GM19324 (cell line): Measurements from ENCODE around the gene NR2F1-AS1.

Experiments used
- ATAC-seq: cut with Tn5 transposase; IDR thresholded peaks from one replicate; pipeline ENCODE4 v1.9.1; 2021; ENCODE audit warnings: mild to moderate bottlenecking, moderate library complexity; ENCODE audit not compliant: unreplicated experiment, low FRiP score

NR2F1-AS1 gene

DNA sequence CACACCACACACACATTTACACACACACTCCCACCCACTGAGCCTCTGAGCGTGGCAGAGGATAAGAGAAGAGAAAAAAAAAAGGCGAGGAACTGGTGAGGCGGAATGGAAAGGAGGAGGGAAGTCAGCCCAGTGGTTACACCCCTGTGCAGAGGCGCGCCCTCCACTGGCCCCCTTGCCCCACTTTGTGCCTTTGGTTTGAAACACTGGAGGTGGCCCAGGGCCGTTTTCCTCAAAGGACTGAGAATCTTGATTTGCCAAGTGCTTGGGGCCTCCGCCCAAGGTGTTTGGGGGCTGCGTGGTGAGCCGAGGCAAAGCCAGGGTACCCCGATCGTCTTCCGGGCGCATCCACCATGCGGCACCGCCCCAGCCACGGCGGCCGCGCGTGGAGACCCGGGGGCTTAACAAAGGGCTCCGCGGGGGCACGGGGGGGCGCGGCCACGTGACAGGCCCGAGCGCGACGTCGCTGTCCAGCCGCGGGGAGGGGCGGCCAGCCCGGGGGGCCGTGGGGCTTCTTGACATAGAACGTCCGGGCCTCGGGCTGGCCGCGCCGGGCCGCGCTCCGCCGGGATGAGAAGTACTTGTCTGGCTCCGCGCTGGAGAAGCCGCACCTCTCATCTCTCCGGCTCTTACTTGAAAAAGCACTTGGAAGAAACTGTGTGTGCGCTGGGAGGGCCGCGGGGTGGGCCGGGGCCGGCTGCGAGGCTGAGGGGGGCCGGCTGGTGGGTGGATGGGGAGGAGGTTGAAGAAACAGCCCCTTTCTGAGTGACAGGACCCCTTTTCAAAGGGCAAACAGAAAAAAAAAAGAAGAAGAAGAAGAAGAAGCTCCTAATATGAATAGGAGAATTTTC, 23.0 kb upstream of the NR2F1-AS1 start:
- no peak for ATAC-seq

DNA sequence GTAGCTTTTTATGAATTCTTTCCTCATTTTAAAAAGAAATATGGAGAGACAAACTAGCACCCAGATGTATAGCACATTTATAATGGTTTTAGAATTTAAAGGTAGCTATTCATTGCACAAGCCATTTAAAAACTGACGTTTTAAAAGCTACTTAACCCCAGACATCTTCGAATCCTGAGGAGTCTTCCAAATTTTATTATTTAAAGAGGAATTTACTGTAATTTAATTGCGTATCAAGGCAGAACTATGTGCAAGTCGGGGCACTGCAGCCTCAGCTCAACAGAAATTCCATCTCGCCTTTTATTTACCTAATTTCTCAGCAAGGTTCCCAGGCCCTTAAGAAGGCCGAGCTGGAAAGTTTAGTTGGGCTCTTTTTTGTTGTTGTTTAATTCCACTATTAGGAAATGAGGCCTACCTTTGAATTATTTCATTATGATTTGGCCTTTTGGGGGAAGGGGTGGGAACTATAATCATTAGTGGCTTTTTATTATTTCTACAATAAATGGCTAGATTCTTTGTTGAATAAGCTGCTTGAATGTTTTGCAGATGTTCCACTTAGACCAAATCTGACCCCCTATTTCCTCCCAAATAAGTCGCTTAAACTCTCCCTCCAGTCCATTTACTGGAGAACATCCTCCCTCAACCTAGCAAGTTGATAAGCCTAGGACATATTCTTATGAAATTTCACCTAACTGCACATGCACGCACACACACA, 22.2 kb upstream of the NR2F1-AS1 start:
- no peak for ATAC-seq

DNA sequence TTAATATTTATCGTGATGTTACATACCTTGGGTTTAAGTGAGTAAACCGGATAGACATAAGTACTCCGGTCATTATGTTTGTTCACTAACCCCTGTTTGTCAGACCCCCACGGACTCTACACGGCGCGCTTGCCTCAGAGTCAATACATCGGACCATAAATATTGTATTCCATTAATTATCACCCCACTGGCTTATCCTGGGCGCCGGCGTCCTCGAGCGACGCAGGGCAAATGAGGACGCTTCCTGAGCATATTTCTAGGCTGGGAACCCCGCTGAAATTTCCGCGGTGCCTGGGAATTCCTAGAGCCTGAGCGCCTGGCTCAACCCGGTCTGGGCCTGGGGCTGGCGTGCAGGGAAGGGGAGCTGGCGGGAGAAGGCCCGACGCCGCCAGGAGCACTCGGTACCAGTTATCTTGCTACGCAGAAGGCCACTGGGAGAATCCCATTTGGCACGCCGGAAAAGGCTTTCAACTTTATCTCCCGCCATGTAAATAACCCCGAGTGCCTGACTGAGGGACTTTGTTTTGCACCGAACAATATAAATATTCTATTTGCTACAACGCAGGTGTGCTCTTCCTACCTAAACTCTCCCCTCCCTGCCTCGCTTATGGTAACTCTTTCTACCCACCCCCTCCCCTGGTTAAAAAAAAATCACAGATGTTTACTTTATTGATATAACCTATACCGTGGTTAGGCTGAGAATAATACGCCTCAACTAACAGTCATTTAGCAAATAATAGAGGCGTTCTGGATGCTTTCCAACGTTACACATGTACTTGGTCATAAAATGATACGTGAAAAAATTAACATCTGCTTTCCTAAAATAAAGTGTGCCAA, 21.4 kb upstream of the NR2F1-AS1 start:
- ATAC-seq, result no peak

DNA sequence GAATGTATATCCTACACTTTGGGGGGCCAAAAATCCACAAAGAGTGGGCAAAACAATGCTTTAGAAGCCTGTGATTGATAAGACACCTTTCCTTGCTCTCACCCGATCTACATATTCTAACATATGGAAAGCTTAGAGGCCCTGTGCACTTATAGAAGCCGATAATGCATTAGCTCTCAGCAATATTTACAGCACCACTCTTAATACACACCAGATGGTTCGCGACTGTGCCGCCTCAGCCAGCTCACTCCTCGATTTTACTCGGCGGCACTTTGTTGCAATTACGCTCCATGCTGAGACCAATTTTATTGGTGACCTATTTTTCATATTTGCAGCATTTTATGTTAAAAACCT, 20.8 kb upstream of the NR2F1-AS1 start:
- ATAC-seq, result no peak

DNA sequence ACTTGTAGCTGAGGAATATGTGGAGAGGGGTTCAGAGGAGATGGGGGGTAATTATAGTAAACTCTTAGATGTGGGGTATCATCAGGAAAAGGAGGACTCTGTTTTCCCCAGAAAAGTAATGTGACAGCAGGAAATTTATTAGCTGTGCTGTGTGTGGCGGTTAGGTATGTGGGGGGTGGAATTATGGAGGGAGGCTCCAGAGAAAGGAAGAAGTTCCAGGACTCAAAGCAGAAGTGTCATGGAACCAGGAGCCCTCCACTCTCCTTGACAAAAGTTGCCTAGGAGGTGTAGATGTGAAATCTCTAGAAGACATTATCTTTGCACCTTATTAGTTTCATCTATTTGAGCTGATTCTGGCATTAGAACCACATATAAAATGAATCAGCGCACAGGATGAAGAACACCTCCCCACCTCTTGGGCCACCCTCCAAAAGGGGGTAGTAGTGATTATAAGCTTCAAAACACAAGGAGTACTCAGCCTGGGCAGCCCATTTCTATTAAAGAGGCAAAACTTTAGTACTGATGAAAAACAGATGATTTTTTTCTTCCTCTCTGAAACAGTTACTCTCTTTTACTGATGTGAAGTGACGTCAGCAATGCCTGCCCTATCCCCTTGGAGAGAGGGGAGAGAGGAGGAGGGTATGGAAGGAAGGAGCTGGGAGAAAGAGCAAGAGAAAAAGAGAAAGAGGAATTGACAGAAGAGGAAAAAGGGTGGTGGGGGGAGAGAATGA, 20.2 kb upstream of the NR2F1-AS1 start:
- no peak for ATAC-seq

DNA sequence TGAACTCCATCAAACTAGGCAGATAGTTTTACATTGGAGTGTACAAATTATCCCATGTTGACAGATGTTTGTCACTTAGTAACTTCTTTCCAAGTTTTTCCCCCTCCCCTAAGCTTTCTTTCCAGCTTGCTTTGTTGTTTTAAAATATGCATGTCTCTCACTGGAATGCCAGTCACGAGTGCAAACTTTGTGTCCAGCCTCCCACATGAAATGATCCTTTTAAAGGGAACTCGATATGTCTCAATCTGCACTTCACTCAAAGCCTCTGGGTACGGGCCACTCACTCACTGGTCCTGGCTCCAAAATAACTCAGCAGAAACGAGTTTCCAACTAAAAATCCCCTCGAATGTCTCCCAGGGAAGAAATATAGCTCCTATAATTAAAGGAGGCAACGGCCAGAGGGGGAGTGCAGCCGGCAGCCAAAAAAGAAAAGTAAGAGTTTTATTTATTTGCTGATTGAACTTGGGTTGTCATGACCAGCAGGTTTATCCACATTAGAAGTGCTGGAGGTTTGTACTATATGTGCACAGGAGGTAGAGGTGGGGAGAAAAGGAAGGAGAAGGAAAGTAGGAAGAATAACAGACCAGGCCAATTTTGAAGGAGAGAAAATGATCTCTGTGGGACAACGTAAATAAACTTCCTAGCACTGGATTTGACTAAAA, 19.5 kb upstream of the NR2F1-AS1 start:
- no peak for ATAC-seq

DNA sequence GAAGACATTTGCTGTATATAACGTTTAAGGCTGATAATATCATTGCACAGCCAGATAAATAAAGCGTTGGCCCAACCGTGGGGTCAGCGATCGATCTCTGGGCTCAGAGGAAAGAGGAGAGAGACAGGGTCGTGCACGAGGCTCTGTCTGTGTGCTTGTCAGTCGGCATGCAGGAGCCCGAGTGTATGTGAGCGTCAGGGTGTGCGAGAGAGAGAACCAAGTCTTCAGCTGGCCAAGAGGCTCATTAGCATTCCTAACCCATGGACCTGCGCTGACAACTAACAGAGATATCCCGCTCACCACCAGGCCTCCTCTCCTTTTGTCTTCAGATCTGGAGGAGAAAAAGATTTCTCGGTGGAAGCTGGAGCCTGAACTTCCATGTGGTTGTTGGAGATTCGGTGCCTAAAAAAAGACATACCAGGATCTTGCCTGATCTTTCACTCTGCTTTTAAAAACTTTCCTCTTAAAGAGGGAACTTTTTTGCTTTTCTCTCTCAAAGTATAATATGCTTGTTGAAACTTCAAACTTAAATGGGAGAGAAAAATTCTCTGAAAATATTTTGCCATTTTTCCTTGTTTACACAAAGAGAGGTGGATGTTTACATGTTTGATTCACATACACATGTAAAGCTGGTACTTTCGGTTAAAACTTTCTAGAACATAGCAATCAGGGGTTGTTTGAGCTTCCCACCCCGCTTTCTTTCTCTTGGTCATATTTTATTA, 18.5 kb upstream of the NR2F1-AS1 start:
- ATAC-seq, result no peak

DNA sequence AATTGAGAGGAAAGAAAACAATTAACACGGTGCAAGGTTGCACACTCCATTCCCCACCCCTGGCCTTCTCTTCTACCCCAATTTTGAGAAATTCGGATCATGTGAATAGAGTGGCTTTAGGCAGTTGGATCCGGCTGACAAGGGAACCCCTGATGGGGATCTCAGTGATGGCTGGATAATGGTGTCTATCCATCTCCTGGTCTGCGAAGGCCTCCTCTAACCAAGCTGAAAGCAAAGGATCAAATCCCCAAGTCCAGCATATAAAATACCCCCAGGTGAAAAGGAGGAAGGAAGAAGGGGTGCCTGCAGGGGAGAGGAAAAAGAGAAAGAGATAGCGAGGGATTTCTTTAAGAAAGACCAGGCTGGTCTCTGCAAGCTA, 18.0 kb upstream of the NR2F1-AS1 start:
- ATAC-seq, result no peak

DNA sequence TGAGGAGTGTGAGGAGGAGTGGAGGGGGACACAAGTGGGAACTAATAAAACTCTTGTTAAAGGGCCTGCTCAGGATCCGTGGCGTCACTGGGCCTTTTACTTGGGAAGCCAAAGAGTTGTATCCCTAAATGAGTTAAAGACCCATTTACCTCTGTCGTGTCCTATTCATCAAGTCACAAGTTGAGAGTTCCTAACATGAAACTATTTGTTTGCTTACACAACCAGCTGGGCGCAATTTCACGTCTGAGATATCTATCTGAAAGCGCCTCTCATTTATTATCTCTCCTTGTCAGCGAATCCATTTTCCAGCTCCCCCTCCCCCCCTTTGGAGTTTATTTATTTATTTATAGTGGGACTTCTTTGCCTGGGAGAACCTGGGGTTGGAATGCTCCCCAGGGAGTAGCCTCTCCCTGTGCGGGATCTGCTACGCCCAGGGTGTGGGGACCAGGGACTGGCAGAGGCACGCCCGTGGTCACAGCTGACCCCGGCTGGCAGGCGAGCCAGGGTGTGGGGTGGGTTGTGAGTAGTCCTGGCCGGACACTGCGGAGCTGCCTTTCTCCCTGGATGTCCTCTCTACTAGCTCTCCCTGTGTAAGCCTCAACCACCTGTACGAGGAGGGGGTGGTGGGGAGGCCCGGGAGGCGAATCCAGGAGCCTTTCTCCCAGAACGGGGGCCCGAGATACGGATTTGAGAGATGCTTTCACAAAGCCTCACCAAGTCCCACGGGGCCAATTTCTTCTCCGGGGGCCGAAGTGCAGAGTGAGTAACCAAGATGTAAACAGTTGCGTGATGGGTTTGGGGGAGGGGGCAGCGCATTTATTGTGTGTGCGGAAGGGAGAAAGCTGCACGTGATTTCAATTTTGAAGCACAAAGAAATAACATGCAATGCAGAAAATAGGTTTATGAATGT, 17.3 kb upstream of the NR2F1-AS1 start:
- no peak for ATAC-seq

DNA sequence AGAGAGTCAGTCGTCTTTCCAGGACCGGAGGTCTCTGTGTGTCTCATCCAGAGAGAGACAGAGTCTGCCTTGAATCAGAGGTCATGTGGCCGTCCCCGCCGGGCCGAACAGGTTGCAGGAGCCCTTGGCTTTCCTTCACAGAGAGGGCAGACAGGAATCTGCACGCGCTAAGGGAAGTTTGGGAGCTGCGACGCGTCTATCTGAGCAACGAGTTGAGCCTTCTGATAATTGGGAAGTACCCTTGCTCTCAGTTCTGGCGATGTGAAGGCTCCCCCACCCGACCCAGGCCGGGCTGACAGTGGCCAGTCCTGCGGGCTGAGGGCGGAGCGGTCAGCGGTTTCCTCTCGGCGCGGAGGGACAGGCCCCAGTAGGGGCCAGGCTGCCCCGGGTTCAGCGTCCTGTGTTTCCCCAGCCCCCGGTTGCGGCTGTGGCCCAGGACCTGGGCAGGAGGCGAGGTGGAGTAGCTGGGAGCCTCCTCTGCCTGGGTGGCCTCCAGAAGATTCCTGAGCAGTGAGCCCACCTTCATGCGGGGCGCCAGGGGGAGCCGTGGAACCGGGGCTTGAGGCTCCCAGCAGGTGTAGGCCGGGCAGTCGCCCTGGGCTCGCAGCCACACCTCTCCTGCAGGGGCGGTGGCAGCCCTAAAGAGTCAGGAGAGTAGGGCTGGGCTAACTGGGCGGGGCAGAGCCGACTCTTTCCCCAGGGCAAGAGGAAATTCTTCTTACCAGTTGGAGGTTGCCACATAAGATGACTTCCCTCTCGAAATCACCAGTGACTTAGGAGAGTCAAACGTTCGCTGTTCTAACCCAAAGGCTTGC, 15.9 kb upstream of the NR2F1-AS1 start:
- ATAC-seq, result no peak

DNA sequence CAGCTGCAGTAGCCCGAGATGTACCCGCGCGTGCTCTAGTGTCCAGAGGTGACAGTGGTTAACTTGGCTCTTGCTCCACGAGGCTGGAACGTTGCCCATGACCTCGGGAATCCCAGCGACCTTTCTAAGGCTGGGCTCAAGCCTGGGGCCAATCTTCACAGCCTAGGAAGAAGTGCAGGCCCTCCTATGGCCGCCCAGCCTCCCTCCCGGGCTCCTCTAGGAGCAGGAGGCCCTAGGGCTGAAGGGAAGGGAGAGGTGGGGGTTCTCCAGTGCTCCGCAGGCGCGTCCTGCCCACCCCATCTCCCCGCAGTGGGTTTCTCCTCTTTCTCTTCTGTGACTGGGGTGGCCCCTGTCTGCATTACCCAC, 15.3 kb upstream of the NR2F1-AS1 start:
- no peak for ATAC-seq

DNA sequence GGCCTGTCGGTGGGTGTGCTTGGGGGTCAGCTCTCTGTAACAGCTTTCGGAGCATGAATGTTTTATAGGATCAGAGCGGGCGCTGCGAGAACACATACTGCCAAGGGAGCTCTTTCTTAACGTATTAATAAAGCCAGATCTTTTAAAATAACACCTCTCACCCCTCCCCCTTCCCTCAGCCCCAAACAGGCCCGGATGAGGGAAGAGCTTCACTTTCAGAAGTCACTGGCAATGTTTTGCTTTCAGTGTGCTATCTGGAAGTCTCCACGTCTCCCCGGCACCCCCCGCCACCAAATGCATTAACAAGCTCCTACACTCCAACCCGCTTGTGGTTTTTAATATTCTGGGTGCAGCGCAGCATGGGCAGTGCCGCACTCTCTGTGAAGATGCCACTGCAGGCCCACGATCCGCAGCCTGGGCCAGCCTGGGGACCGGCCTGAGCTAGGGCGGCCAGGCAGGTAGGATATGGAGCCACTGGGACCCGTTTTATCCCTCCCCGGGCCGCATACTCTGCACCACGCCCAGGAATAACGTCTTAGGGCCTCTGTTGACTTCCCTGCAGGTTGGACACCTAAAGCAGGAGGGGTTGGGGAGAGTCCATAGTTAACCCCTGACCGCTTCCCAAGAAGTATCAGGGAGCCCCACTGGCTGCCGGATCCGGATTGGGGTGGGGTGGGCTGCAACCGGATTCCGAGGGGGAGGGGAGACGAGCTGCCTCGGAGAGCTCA, 14.6 kb upstream of the NR2F1-AS1 start:
- no peak for ATAC-seq

DNA sequence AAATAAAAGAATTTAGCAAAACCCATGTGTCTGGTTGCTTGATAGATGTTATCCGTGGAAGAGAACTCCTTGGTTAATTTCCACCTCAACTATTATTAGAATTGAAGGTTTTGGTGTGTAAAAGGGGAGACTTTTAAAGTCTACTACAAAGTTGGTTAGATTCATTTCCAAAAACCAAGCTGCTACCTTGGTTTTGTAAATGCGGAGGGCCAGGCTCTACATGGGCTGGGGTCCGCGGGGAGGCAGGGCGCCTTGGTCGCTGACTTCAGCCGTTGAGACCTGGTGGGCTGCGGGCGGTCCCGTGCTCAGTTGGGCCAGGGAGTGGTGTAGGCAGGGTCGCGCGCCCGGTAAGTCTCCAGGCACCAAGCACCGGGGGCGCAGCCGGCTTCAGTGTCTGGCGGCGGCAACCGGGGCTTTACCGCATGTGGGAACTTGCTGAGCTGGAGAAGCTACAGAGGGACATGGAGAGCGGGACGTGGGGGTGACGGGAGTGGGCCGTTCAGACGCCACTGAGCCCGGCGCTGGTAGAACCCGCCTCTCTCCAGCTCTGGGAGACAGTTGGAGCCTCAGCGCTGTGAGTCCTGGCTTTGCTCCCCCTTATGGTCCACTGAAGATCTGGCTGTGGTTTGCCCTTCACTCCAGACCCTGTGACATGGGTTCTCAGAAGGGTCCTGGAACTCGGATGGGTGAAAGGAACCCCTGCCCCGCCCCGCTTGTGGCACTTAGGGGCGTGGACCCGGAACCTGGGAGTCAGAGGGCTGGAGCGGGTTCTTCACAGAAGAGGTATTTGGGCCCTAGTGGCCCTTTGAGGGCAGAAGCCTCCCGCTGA, 13.8 kb upstream of the NR2F1-AS1 start:
- no peak for ATAC-seq

DNA sequence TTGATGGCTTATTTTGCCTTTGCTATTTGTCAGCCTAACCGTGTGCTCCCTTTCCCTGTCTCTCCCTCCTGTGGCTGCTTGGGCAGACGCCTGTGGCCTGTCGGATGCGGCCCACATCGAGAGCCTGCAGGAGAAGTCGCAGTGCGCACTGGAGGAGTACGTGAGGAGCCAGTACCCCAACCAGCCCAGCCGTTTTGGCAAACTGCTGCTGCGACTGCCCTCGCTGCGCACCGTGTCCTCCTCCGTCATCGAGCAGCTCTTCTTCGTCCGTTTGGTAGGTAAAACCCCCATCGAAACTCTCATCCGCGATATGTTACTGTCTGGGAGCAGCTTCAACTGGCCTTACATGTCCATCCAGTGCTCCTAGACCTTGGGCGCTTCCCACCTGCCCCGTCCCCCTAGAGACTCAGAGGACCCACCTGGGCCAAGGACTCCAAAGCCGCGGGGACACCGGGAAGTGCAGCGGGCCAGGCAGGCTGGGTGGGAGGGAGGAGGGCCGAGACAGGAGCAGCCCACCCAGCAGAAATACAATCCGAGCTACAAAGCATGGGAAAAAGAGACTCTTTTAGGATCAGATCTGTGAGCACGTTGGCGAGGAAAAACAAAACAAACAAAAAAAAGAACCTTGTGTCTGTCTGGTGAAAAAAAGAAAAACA, 12.6 kb upstream of the NR2F1-AS1 start:
- ATAC-seq, result no peak

DNA sequence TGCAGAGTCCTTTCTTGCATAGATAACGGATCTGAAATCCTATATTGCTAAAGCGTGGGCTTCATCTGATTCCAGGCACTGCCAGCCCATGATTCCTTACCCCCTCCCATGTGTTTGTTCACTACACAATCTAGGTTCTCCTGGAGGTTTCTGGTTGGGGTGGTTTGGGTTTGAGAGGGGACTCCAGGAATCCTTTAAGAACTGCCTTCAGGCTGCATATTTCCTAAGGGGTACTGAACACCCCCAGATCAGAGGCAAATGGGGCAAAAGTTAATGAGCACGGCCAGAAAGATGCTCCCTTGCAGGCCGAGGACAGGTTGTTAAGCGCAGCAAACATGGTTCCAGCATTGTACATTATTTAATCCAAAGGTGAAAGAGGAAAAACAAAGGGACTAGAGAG, 11.9 kb upstream of the NR2F1-AS1 start:
- ATAC-seq, result no peak
